Mesothelial cell of epicardium (in vitro differentiated cells): Measurements from ENCODE around the gene CLDN11. TPM values are rescaled to one million over a fixed set of nuclear protein-coding genes. Genes with fewer than 3 reads are reported as not detected.

ENCODE experiments used
- DNase-seq, 2 experiments: peaks; one replicate each; pipeline ENCODE4 v3.0.0; 2021; ENCODE audit warnings: low spot score in 2 of 2; ENCODE audit not compliant: unreplicated experiment in 2 of 2
- H3K27ac Mint-ChIP-seq: 2 replicates; pipeline ENCODE4 v1.8.0; 2021; ENCODE audit warnings: mixed read lengths
- H3K27me3 Mint-ChIP-seq: 2 replicates; pipeline ENCODE4 v1.8.0; 2021; ENCODE audit warnings: low read depth, mixed read lengths
- H3K36me3 Mint-ChIP-seq: 2 replicates; pipeline ENCODE4 v1.8.0; 2021; ENCODE audit warnings: mixed read lengths
- H3K4me1 Mint-ChIP-seq: 2 replicates; pipeline ENCODE4 v1.8.0; 2021; ENCODE audit warnings: mixed read lengths
- H3K4me3 Mint-ChIP-seq: 2 replicates; pipeline ENCODE4 v1.8.0; 2021; ENCODE audit warnings: mild to moderate bottlenecking, moderate library complexity, mixed read lengths
- H3K9me3 Mint-ChIP-seq: 2 replicates; pipeline ENCODE4 v1.8.0; 2021; ENCODE audit warnings: mixed read lengths
- CTCF ChIP-seq: fragments of 200-600 bp; sonication (generic); IDR thresholded peaks from one replicate; pipeline ENCODE4 v1.5.0; 2021; ENCODE audit warnings: antibody characterized with exemption; ENCODE audit not compliant: unreplicated experiment
- microRNA-seq: library from miRNA; unstranded; fragments of <30 nt; microRNA quantifications from one replicate; pipeline ENCODE4 v1.2.0, GENCODE V29; 2021; ENCODE audit warnings: inconsistent platforms, mixed read lengths
- total RNA-seq: library from RNA; stranded (reverse); gene quantifications from 3 replicates; pipeline ENCODE4 v1.2.1, GENCODE V29; 2021

CLDN11 gene
- total RNA-seq, 1 donor from 2014 or later = 168 TPM

GRCh38 chr3:170477395-170477794 lies 58.7 kb downstream of the CLDN11 start:
- Mint-ChIP-seq H3K9me3 (no peaks in the 10 kb centered on the region), H3K27me3 (no peaks in the 10 kb centered on the region), H3K4me1 (peaks cover 49% of the 10 kb centered on the region), H3K4me3 (no peak overlapping the region), H3K36me3 (peaks cover 2% of the 10 kb centered on the region), H3K27ac (no peak overlapping the region)
- DNase-seq = no peak
- TF ChIP-seq CTCF = no peak

- Mint-ChIP-seq H3K9me3 (no peaks in the 10 kb centered on the region), H3K4me3 (no peak overlapping the region), H3K4me1 (peaks cover 40% of the 10 kb centered on the region), H3K27ac (no peak overlapping the region), H3K27me3 (no peaks in the 10 kb centered on the region), H3K36me3 (peaks cover 2% of the 10 kb centered on the region)
- TF ChIP-seq CTCF = no peak
- no peak for DNase-seq
These were observed 61.4 kb downstream of the CLDN11 start for GRCh38 chr3:170480111-170480510.

GRCh38 chr3:170482199-170482598 lies 63.5 kb downstream of the CLDN11 start:
- Mint-ChIP-seq H3K9me3 (no peaks in the 10 kb centered on the region), H3K4me3 (no peak overlapping the region), H3K27ac (no peak overlapping the region), H3K4me1 (peaks cover 35% of the 10 kb centered on the region), H3K27me3 (no peaks in the 10 kb centered on the region), H3K36me3 (peaks cover 2% of the 10 kb centered on the region)
- DNase-seq = no peak
- TF ChIP-seq CTCF = no peak

- no peaks in the 10 kb centered on the region for H3K9me3 Mint-ChIP-seq
- H3K27ac Mint-ChIP-seq = peak overlapping the region; percentile 79
- H3K4me1 Mint-ChIP-seq = peaks cover 38% of the 10 kb centered on the region
- DNase-seq = no peak
- peak; percentile 31 for TF ChIP-seq CTCF
- H3K4me3 Mint-ChIP-seq = no peak overlapping the region
- no peaks in the 10 kb centered on the region for H3K27me3 Mint-ChIP-seq
- H3K36me3 Mint-ChIP-seq = peaks cover 2% of the 10 kb centered on the region
These were observed 65.0 kb downstream of the CLDN11 start for GRCh38 chr3:170483485-170484262.

Small RNAs within 50 kb of the gene (microRNA-seq; reads per million reads assigned to microRNA genes)
- gene MIR6828 = not detected

Other genes starting within 250 kb of the CLDN11 start
- 56.1 to 59.6 TPM (median 58.1 TPM) in 3 replicates for gene PHC3, start 237.1 kb upstream of the CLDN11 start, total RNA-seq
- 51.7 to 64.8 TPM (median 64.0 TPM) in 3 replicates for gene PRKCI, start 196.4 kb upstream of the CLDN11 start, total RNA-seq
- gene SKIL, start 61.2 kb upstream of the CLDN11 start, total RNA-seq = 323 to 328 TPM (median 325 TPM) in 3 replicates
- gene SLC7A14, start 167.2 kb downstream of the CLDN11 start, total RNA-seq = 5.4 to 6.6 TPM (median 6.5 TPM) in 3 replicates